ENCODE data around the gene MAP3K12.

Gene MAP3K12

GRCh38 chr12:53507603-53507885, 8.3 kb upstream of the MAP3K12 start:
- no peak for DNase-seq (ENCODE audit: low spot score)

- DNase-seq (ENCODE audit: low spot score) = no peak
Observed at GRCh38 chr12:53506881-53507602, 7.8 kb upstream of the MAP3K12 start, which contains the start of gene NPFF. Gene NPFF (minus strand): TSS chr12:53507484. CDS start chr12:53507474, 10 bp downstream.

GRCh38 chr12:53506450-53506785, 7.2 kb upstream of the MAP3K12 start:
- DNase-seq (ENCODE audit: low spot score) = no peak

GRCh38 chr12:53505555-53506449, 6.5 kb upstream of the MAP3K12 start:
- no peak for DNase-seq (ENCODE audit: low spot score)

- DNase-seq (ENCODE audit: low spot score) = peak; percentile 45
Observed at GRCh38 chr12:53505086-53505485, 5.8 kb upstream of the MAP3K12 start.

GRCh38 chr12:53504004-53504920, 5.0 kb upstream of the MAP3K12 start:
- no peak for DNase-seq (ENCODE audit: low spot score)

GRCh38 chr12:53502983-53503728, 3.9 kb upstream of the MAP3K12 start:
- no peak for DNase-seq (ENCODE audit: low spot score)

GRCh38 chr12:53502331-53502730, 3.1 kb upstream of the MAP3K12 start:
- DNase-seq (ENCODE audit: low spot score) = no peak

GRCh38 chr12:53501615-53502181, 2.4 kb upstream of the MAP3K12 start:
- DNase-seq (ENCODE audit: low spot score) = no peak

GRCh38 chr12:53500776-53501614, 1.7 kb upstream of the MAP3K12 start, which contains the start of gene TARBP2:
Gene TARBP2 (plus strand): TSS chr12:53501283. CDS start chr12:53501409, 126 bp downstream.
- peak; percentile 100 for DNase-seq (ENCODE audit: low spot score)

- DNase-seq (ENCODE audit: low spot score) = no peak
Observed at GRCh38 chr12:53500142-53500775, 1.0 kb upstream of the MAP3K12 start.

- DNase-seq (ENCODE audit: low spot score) = no peak
Observed at GRCh38 chr12:53498235-53498630, 1.0 kb downstream of the MAP3K12 start.

- no peak for DNase-seq (ENCODE audit: low spot score)
Observed at GRCh38 chr12:53497461-53497860, 1.8 kb downstream of the MAP3K12 start.

- no peak for DNase-seq (ENCODE audit: low spot score)
Observed at GRCh38 chr12:53496752-53497032, 2.6 kb downstream of the MAP3K12 start.

GRCh38 chr12:53495903-53496751, 3.1 kb downstream of the MAP3K12 start:
- no peak for DNase-seq (ENCODE audit: low spot score)

GRCh38 chr12:53493610-53494391, 5.5 kb downstream of the MAP3K12 start:
- DNase-seq (ENCODE audit: low spot score) = no peak

- peak; percentile 94 for DNase-seq (ENCODE audit: low spot score)
Observed at GRCh38 chr12:53492830-53493609, 6.2 kb downstream of the MAP3K12 start.
